HG03159 (cell line): ENCODE data around the gene KCNK15.

Experiments
- ATAC-seq: cut with Tn5 transposase; IDR thresholded peaks from one replicate; pipeline ENCODE4 v1.9.1; 2021; ENCODE audit warnings: mild to moderate bottlenecking, moderate library complexity; ENCODE audit not compliant: unreplicated experiment

Gene KCNK15

GRCh38 chr20:44714701-44715498, 30.8 kb upstream of the KCNK15 start, which contains the start of gene CCN5:
Gene CCN5 (plus strand): TSS chr20:44715369. CDS start chr20:44715391, 22 bp downstream.
- ATAC-seq, result no peak

- ATAC-seq, result no peak
Measured at GRCh38 chr20:44715499-44716308, 30.0 kb upstream of the KCNK15 start.

DNA sequence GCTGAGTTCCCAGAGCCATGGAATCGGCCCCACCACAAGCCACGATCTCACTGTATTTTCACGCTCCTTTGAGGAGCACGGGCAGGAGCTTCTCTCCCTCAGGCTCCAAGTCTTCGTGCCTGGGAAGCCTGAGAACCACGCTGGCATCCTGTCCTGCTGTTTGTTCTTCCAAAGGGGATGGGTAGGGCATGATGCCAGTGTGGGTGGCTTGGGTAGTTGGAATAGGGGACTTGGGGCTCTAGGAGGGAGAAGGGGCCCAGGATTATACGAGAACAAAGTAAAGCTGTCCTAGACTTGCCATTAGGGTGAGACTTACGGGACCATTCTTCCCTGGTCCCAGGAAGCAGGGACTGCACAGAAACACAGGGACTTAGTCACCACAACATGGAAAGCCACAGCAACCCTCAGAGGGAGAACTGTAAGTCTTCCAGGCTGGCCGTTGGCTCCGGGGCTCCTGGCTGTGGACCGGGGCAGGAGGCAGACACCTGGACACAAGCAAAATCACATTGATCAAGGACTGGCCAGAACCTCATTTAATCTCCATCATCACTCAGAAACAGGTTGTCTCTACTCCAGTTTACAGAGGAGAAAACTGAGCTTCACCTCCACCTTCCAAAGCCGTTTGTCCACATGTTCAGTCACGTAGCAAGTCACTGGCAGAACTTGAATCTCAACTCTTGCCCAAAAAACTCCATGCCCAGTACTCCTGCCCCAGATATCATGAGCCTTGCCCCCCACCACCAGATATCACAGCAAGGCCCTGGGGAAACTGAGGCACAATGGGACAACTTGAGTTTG, 29.2 kb upstream of the KCNK15 start:
- no peak for ATAC-seq

- no peak for ATAC-seq
Measured at GRCh38 chr20:44717986-44718385, 27.7 kb upstream of the KCNK15 start.

DNA sequence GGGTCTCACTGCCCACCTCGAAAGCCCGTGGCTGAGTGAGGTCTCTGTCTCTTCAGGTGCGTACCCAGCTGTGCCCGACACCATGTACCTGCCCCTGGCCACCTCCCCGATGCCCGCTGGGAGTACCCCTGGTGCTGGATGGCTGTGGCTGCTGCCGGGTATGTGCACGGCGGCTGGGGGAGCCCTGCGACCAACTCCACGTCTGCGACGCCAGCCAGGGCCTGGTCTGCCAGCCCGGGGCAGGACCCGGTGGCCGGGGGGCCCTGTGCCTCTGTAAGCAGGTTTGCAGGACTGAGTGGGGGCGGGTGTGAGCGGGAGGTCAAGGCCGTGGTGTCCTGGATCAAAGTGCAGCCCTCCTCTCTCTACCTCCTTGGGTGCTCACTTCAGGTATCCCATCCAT, 25.8 kb upstream of the KCNK15 start:
- no peak for ATAC-seq

- no peak for ATAC-seq
Measured at GRCh38 chr20:44720621-44720996, 25.1 kb upstream of the KCNK15 start.

GRCh38 chr20:44720997-44721784, 24.5 kb upstream of the KCNK15 start:
- no peak for ATAC-seq

- ATAC-seq, result no peak
Measured at GRCh38 chr20:44721785-44722054, 23.9 kb upstream of the KCNK15 start.

DNA sequence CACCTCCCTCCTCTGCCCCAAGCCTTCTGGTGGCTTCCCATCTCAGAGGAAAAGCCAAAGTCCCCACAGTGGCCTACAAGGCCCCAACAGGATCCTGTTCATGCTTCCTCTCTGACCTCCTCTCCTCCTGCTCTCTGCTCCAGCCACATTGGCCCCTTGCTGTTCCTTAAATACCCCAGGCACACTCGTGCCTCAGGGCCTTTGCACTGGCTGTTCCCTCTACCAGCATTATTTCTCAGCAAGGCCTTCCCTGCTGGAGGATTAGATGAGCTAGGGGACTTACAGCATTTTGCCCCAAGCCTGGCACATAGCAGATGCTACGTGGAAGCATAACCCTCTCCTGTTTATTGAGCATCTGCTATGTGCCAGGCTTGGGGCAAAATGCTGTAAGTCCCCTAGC, 22.7 kb upstream of the KCNK15 start:
- no peak for ATAC-seq

- no peak for ATAC-seq
Measured at GRCh38 chr20:44723391-44723790, 22.3 kb upstream of the KCNK15 start.

DNA sequence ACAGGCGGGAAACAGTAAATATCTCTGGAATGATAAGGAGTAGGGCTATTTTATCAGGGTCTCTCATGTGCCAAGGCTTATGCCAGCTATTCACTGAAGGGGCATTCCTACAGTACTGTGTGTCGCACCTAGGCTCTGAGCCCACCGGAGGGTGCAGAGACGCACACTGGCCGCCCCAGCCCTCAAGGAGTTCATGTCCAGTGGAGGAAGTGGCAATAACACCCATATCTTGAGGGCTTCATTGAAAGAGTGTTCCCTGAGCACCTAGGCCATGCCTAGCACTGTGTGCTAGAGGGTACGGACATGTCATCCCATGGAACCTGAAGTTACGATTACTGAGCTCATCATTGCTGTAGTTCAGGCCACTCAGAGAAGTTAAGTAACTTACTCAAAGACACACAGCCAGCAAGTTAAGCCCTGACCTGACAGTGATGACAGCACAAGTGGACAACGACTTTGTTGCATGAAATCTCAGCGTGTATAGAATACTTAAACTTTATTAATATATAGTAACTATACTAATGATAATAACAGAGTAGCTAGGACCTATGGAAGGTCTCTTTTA, 21.8 kb upstream of the KCNK15 start:
- ATAC-seq, result no peak

- no peak for ATAC-seq
Measured at GRCh38 chr20:44724423-44725091, 21.1 kb upstream of the KCNK15 start.

DNA sequence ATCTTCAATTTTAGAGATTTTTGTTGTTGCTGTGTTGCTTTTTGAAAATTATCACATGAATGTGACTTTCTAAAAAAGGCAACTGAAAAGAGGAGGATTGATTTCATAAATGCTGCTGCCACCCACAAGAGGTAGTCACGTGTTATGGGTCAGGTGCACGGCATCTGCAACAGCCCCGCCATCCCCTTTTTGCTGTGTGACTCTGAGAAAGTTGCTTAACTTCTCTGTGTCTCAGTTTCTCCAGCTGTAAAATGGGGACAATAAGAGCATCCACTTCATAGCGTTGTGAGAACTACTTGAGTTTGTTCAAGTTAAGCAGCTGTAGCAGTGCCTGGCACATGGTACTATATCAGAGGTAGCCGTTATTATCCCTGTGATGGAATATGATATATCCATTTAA, 19.8 kb upstream of the KCNK15 start:
- ATAC-seq, result no peak

DNA sequence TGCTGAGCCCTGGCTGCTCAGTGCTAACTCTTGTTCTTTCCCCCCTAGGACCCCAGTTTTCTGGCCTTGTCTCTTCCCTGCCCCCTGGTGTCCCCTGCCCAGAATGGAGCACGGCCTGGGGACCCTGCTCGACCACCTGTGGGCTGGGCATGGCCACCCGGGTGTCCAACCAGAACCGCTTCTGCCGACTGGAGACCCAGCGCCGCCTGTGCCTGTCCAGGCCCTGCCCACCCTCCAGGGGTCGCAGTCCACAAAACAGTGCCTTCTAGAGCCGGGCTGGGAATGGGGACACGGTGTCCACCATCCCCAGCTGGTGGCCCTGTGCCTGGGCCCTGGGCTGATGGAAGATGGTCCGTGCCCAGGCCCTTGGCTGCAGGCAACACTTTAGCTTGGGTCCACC, 18.6 kb upstream of the KCNK15 start:
- no peak for ATAC-seq

GRCh38 chr20:44727651-44728050, 18.0 kb upstream of the KCNK15 start:
- ATAC-seq, result no peak

GRCh38 chr20:44728801-44729443, 16.7 kb upstream of the KCNK15 start:
- ATAC-seq, result no peak

- no peak for ATAC-seq
Measured at GRCh38 chr20:44730441-44730840, 15.2 kb upstream of the KCNK15 start.

DNA sequence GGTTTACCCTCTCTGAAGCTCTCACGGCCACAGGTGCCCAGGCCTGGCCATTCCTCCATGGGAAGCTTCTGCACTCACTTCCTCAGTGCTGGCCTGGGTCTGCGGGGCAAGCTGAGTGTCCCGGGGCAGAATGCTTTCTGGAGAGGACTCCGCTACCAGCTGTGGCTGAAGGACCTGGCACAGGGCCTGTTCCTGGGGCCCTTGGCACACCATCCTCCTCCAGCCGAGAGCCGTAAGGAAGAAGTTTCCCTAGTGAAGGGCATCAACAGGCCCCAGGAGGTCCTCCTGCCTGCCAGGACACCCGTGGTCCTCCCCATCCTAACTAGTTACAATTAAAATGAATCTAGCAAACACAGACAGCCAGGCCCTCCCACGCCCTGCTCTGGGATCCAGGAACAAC, 14.0 kb upstream of the KCNK15 start:
- ATAC-seq, result no peak

- ATAC-seq, result no peak
Measured at GRCh38 chr20:44732327-44732726, 13.3 kb upstream of the KCNK15 start.
